ENCODE results near the gene MACF1. TPM values are rescaled to one million over a fixed set of nuclear protein-coding genes. Genes with fewer than 3 reads are reported as not detected.

Gene MACF1
- total and polyA plus RNA-seq, 8 donors, result 358 to 484 (median 440) TPM

GRCh38 chr1:39531526-39531925, 327.0 kb downstream of the MACF1 start:
- H3K4me3 ChIP-seq, result no peak overlapping the region
- TF ChIP-seq CTCF (IDR thresholded peaks at IDR 0.05), result no peak
- no peaks in the 10 kb centered on the region for H3K27me3 ChIP-seq
- H3K36me3 ChIP-seq, result peaks cover 0 to 75% of the 10 kb centered on the region in 2 donors
- no peaks in the 10 kb centered on the region for H3K9me3 ChIP-seq
- H3K4me1 ChIP-seq, result no peaks in the 10 kb centered on the region
- H3K27ac ChIP-seq, result no peak overlapping the region
- DNase-seq (no peak), ATAC-seq (no peak)
- intact Hi-C loops (cut with DNase I), result no loop called here

DNA sequence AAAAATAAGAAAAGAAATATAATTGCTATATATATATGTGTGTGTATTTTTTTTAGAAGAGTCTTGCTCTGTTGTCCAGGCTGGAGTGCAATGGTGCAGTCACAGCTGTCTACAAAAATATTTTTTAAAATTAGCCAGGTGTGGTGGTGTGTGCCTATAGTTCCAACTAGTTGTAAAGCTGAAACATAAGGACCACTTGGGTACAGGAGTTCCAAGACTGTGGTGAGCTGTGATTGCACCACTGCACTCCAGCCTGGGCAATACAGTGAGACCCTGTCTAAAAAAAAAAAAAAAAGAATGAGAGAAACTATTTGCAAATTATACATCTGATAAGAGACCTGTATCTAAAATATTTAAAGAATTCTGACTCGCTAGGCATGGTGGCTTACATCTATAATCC, 328.9 kb downstream of the MACF1 start:
- TF ChIP-seq CTCF (IDR thresholded peaks at IDR 0.05), result no peak
- H3K4me3 ChIP-seq, result no peak overlapping the region
- DNase-seq (no peak), ATAC-seq (no peak)
- peaks cover 0 to 63% of the 10 kb centered on the region in 2 donors for H3K36me3 ChIP-seq
- H3K9me3 ChIP-seq, result no peaks in the 10 kb centered on the region
- H3K27me3 ChIP-seq, result no peaks in the 10 kb centered on the region
- intact Hi-C loops (cut with DNase I), result no loop called here
- no peak overlapping the region for H3K27ac ChIP-seq
- H3K4me1 ChIP-seq, result no peaks in the 10 kb centered on the region

Other genes starting within 250 kb of the MACF1 start
- gene AKIRIN1, start 213.4 kb upstream of the MACF1 start, total RNA-seq, result 10 to 100 TPM; 43.4 to 47.5 TPM
- gene AKIRIN1, start 213.4 kb upstream of the MACF1 start, polyA plus RNA-seq (ENCODE audit: insufficient read length in 6 of 6), result 10 to 100 TPM; 59.3 to 79.5 (median 67.9) TPM
- 100 to 1,000 TPM; 104 to 166 TPM for gene NDUFS5, start 178.3 kb upstream of the MACF1 start, total RNA-seq
- 100 to 1,000 TPM; 175 to 292 (median 238) TPM for gene NDUFS5, start 178.3 kb upstream of the MACF1 start, polyA plus RNA-seq (ENCODE audit: insufficient read length in 6 of 6)

All from left lung (tissue), 10 donors.